HG02885 (cell line): ENCODE results near the gene XPR1.

Experiments used
- ATAC-seq: cut with Tn5 transposase; IDR thresholded peaks from one replicate; pipeline ENCODE4 v1.9.1; 2021; ENCODE audit warnings: mild to moderate bottlenecking; ENCODE audit not compliant: unreplicated experiment, poor library complexity

The XPR1 gene

DNA sequence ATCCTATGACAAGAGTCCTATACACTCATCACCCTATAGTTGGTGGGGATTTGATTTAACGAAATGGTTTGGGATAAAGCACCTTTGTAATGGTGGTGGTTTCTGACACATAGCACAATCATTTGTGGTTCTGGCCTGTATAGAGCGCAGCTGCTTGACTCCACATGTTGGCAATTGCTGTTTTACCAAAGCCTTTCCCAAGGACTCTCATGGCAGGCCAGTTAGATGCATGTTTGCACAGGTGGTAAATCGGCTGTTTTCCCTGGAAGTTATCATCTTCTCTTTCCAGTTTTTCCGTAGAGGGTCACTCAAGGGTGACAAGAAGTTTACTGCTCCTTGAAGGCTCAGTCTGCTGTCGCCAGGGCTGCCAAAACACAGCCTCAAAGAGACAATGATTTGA lies 17.1 kb upstream of the XPR1 start:
- no peak for ATAC-seq

DNA sequence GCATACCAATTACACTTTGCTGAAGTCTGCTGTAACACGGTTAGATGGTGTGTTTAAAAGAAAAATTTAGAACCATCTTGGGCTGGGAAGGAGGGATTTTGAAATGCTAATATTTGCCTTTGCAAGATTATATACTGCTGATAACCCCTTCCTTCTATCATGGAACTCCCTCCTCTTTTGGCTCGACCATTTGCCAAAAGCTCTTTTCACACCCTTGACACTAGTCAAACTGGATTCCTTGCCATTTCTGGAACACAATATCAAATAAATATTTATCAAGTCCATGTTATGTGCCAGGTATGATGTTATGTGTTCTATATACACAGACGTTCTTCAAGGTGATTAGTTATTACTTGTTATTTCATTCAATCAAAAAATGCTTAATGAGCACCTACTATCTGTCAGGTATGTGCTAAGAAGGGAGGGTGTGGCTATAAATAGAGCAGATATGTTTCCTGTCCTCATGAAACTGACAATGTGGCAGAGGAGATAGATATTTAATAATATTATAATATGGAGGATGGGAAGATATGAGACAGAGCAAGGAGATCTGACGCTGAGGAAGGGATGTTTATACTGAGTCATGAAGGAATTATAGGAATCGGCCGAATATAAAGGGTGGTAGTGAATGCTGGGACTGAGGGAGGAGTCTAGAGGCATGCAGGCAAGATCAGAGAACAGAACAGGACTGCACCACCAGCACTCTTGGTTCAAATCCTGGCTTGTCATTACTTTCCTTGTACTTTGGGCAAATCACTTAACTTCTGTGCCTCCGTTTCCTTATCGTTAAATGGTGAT lies 16.1 kb upstream of the XPR1 start:
- ATAC-seq: no peak

DNA sequence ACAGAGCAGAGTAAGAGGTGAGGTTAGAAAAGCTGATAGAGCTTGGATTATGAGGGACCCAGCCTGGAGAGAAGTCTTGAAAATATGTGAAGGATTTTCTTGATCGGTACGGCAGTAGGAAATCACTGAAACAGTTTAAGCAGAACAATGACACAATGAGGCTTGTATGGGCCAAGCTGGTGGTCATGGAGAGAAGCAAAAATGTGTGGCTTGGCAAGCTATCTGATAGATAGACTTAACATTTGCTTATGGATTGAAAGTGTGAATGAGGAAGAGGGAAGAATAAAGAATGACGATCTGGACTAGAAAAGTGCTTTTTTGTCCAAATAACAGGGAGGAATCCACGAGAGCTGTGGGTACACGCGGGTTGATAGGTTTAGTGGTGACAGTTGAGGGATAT lies 15.4 kb upstream of the XPR1 start:
- ATAC-seq: no peak

DNA sequence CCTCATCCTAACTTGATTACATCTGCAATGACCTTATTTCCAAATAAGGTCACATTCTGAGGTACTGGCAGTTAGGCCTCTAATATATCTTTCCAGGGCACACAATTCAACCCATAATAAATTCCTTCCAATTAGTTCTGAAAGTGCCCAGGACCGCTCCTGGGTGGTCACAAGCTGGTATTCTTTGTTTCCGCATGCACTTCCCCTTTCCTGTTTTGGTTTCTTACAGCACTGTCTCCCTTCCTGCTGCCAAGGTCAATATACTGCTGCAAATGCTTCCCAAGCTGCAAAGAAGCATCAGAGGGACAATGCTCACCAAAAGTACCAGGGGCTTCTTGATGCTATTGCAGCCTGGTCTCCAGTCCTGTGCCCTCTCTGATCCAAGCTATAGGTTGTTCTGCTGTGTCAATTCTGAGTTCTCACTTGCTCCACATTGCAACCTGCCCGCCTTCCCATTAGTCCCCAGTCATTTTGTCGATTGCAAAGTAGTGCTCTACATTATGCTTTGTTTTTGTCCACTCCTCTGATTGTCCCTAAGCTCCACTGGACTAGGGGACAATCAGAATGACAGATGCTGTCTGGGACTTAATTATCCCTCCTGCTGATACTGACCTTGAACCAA lies 13.9 kb upstream of the XPR1 start:
- ATAC-seq: no peak

DNA sequence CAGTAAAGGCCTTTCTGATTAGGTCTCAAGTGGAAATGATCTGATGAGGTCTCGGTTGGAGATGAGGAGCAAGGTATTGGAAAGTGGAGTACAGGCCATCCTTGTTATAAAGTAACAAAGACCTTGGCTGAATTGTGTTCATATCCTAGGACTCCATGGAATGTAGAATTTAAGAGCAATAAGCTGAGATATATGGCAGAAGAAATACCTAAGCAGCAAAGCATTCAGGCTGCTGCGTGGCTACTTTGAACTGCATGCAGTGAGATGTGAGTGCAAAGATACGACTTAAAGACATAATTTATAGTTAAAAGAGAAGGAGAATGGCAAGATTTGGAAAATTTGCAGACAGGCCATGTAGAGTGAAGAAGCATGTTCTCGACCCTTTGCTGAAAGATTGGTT lies 11.2 kb upstream of the XPR1 start:
- no peak for ATAC-seq

DNA sequence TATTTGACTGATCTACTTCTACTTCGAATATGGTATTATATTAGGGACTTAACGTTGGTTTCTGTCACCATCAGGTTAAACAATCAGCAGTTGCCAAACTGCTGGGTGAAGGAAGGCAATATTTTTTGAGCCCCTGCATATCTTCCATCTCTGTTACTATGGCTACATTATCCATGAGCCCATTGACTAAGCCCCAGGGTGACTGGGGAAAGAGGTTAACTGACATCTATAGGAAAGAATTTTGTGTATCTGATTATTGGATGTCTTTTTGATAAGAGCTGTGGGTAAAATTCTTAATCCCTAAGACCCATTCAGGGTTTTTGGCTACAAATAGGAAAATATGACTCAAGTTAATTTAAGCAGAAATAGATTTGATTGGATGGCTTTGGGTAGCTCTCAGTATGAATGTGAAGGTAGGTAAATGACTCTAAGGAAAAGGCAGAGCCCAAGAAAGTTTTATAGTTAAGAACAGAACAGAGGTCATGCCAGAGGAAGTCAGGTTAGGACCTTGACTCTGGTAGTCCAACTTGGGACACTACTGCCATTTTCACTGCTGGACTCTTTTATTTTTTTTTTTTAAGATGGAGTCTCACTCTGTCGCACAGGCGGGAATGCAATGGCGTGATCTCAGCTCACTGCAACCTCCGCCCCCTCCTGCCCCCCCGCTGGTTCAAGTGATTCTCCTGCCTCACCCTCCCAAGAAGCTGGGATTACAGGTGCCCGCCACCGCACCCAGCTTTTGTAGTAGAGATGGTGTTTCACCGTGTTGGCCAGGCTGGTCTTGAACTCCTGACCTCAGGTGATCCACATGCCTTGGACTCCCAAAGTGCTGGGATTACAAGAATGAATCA lies 8.9 kb upstream of the XPR1 start:
- ATAC-seq: no peak

DNA sequence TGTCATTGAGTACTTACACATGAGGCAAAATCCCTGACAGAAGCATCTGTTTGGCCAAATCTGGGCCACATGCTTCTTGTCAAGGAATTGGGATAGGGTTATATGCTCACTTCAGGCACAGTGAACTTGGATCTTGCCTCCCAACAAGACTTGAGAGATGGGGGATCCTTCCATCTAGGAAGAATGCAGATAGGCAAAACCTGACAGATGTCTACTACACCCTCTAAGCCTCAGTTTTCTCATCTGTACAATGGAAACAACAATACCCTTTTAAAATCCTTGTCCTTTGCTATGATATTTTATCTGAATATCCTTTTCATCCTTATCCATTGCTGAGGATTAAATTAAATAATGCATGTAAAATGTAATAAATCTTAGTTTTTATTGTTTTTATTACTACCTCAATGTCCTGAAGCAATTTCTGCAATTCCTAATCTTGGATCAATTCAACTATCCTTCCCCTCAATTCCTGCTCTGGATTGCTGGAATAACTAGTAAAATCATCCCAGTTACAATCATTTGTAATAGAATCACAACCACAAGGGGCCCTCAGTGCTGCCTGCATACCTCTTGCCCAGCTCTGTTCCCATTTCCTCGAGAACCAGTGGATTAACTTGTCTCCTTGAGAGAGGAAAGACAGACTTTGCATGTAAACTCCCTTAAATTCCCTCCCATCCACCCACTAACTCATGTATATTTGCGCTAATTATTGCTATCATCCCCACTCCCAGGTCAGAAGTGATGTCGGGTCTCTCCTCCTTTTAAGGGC lies 8.1 kb upstream of the XPR1 start:
- no peak for ATAC-seq

DNA sequence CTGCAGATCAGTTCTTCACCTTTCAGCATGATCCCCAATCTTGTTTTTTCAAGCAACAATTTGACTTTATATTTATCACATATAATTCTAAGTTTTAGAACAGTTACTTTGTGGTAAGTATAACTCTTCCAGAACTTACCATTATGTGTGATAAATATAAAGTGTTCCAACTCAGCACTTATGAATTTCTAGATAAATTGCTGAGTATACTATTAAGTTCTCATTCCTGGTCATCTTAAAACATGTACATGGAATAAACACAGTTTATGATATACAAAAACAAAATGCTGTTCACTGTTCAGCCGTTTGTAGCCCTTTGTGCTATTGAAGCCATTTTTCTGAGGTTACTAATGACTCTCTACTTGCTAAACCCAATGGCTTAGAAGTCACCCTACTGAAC lies 5.1 kb upstream of the XPR1 start:
- ATAC-seq: no peak

DNA sequence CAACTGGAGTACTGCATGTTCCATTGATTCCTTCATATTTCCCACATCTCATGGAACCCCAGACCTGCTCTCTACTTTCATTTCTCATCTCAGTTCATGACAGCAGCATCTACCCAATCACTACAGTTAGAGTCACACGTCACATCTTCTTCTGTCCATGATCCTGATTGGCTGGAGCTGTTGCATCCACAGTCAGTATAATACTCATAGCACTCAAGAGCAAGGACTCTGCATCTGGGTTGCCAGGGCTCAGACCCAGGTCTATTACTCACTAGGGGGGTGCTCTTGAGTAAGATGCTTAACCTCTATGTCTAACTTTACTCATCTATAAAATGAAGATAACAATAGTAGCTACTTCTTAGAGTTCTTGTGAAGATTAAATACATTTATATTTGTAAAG lies 4.4 kb upstream of the XPR1 start:
- ATAC-seq: no peak

DNA sequence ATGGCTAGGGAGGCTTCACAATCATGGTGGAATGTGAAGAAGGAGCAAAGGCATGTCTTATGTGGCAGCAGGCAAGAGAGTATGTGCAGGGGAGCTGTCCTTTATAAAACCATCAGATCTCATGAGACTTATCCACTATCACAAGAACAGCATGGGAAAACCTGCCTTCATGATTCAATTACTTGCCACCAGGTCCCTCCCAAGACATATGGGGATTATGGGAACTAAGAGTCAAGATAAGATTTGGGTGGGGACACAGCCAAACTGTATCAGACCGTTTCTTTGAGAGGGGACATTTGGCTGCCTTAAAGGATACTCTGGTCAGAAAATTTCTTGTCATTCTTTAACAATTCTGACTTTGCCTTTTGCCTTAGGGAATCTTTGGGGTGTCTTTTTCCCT lies 3.2 kb upstream of the XPR1 start:
- ATAC-seq: no peak

DNA sequence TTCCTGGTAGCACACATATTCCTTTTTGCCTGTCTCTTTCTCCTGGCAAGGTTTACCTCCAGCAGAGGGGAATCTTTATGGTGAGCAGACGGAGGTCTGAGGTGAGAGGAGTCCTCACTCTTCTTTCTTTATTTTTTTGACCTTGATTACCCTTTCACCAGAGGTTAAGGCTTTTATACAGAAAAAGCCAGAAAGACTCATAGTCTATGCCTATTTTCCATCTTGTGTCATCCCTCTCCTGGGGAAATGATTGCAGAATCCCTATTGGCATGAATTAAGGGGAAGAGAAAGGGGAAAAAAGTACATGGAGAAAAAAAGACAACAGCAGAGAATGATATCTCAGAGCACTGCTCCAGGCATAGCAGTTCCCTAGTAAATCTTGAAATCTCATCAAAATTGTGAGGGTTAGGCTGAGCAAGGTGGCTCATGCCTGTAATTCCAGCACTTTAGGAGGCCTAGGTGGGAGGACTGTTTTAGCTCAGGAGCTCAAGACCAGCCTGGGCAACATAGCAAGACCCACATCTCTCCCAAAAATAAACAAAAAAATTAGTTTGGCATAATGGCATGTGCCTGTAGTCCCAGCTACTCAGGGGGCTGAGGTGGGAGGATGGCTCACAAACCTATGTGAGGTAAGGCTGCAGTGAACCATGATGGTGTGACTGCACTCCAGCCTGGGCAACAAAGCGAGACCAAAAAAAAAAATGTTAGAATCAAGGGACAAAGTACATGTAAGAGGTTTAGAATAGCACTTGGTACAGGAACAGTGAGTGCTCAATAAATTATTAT lies 1.2 kb upstream of the XPR1 start:
- no peak for ATAC-seq

DNA sequence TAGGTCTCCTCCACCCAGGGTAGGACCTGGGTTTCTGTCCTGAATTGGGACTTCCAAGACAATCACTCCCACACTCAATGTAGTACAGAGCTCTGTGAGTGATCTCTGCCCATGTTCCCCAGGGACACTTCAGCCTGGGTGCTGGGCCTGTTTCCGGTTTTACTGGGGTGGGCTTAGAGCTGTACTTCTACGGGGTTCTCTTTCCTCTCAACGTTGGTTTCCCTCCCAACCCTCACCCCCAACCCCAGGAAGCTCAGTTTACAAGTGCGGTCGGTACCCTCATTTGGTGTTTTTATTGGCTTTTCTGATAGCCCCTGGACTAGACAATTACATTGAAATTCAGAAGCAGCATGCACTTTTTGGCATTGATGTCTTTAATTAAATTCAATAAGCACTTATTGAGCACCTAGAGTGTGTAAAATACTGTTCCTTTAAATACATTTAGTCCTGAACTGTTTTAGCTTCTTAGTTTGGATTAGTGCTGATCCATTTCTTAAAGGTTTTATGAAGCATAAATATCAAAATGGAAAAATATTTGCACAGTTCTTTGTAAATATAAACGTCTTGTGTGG lies 542 bp upstream of the XPR1 start:
- no peak for ATAC-seq

DNA sequence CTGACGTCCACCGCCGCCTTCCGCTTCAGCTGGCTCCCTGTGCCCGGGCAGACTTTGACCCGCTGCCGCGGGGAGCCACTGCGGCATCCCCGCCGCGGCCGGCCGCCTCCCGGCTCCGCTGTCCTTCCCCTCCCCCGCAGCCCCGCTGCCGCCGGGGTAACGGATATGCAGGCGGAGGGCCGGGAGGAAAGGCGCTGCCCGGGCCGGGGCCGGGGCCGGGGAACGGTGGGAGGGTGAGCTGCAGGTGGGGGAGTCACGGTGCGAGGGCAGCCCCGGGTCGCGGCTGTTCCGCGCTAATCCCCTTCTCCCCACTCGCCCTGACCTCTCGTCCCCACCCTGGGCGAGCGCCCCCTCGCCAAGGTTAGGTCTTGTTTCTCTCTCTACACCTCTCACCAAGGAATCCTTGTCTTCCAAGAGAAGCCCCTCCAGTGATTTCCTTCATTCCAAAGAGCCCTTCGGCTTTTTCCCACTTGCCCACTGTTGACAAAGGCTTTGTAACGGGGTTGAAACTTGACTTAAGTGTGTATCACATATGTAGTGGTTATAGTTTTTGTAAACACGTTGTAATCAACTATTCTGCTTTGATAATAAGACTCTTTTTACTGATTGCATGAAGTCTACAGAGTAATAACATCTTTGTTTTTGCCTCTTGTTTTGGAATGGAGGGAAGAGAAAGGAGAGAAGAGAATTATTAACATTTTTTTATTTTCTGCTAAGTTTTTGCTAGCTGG lies 669 bp downstream of the XPR1 start:
- peak; percentile 48 for ATAC-seq

DNA sequence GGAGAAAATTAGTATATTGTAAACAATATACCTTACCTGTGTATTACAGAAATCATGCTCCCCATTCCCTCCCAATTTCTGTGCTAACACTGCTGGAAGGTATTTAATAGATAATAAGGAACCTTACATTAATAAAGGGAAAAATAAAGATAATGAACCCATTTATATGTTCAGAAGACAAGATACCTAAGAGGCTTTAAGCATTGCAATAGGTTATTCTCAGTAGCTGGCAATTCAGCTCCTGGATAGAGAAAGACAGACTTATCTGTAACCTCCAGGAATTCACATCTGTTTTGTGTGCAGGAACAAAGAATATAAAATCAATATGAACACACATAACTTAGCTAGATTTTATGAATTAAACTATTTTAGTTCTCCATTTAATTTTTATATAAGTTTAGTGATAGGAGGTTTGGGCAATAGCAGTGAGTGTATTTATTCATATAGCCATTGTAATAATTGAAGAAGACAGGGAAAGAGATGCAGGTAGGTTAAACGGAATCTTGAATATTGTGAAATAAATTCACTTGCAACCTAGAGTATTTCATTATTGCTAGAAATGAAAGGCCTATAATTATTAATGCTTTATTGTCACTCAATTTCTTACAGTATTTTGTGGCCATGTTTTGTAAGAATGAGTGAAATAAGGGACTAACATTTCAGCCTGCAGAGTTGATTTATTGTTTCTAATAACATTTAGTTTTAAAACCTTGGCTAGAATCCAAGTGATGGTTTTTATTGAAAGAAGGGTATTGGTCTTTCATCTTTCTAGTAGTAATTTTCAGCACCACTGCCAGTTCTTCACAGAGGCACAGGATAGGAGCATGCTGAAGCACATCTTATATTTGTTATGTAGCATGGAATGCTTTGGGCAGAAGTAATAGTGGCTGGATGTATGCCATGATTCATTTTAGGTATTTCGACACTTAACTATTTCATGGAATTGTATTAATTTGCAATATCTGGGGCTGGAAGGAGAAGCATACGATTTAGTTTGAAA lies 1.5 kb downstream of the XPR1 start:
- ATAC-seq: no peak

DNA sequence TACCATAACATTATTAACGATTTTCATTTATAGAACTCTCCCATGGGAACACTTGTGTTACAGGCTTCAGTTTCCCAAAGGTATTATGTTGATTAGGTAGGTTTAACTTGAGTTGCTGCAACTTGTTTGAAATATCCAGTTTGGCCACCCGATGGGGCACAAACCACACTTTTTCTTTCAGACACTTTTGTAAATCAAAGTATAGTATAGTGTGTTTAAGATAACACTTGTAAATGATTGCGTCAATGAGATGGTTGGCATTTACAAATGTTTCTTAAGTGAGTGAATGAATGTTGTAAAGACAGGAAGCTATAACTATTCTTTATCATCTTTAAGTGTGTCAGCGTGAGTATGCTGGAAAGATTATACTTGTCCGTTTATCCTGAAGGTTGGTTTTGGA lies 4.3 kb downstream of the XPR1 start:
- ATAC-seq: no peak

DNA sequence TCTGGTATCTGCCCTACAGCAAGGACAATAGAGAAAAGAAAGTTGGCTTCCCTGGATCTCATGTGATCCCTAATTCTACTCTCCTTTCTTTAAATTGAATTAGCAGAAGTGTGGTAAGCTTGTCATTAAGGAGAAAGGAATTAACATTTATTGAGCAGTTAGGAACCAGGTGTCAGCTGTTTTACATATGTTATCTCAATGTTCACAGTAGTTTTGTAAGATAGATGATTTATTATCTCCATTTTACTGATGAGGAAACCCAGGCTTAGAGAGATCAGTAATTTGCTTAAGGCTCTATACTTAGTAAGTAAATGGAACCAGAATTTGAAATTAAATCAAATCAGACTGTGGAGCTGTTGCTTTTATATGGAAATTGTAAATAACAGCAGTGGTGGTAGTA lies 8.0 kb downstream of the XPR1 start:
- ATAC-seq: no peak

DNA sequence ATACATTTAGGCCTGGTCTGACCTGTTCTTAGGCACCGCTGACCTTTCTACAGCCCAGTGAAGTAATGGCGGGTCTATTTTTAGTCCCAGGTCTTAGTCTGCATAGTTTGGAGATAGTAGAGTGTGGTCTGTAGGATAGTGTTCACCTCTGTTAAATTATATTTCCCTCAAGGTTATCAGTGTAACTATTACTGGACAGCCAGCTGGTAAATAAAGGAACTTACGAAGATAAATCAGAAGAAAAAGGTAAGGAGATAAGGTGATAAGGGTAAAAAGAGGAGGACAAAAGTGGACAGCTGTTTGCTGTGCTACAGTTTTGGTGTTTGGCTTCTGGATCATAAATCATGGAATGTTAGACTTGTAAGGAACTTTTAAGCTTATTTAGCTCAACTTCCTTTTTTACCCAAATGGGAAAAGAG lies 8.7 kb downstream of the XPR1 start:
- ATAC-seq: no peak

DNA sequence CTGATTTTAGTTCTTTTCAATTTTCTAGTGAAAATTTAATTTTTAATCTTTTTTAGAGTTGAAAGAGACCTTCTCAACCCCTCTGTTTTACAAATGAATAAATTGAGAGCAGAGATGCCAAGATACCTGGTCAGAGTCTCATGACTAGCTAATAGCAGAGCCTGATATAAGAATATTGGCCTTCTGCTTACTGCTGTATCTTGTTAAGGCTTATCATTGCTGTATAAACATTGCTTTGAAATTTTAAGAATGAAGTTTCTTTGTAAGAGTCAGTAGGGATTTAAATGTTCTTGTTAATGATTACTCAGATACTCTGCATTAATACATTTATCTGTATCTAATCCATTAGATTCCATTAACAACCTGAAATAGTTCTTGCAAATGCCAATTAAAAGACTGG lies 9.8 kb downstream of the XPR1 start:
- ATAC-seq: no peak
